DMS153 (cell line): ENCODE measurements around the gene APLNR.

Experiments
- DNase-seq: peaks from one replicate; lab custom pipeline; 2025; lab: John Stamatoyannopoulos, UW

Gene APLNR

GRCh38 chr11:57251491-57252104 lies 14.5 kb upstream of the APLNR start:
- DNase-seq = no peak

GRCh38 chr11:57251037-57251436 lies 14.0 kb upstream of the APLNR start:
- no peak for DNase-seq

- no peak for DNase-seq
Observed at GRCh38 chr11:57249384-57250319, 12.6 kb upstream of the APLNR start.

GRCh38 chr11:57248780-57249383 lies 11.8 kb upstream of the APLNR start:
- peak; percentile 35 for DNase-seq

- no peak for DNase-seq
Observed at GRCh38 chr11:57244911-57245310, 7.9 kb upstream of the APLNR start.

GRCh38 chr11:57241353-57241972 lies 4.4 kb upstream of the APLNR start:
- DNase-seq = no peak

GRCh38 chr11:57240757-57241156 lies 3.7 kb upstream of the APLNR start:
- no peak for DNase-seq

- no peak for DNase-seq
Observed at GRCh38 chr11:57240007-57240406, 3.0 kb upstream of the APLNR start.

- DNase-seq = no peak
Observed at GRCh38 chr11:57239348-57239747, 2.3 kb upstream of the APLNR start.

GRCh38 chr11:57235761-57236703 lies 1.0 kb downstream of the APLNR start:
- DNase-seq = no peak

- no peak for DNase-seq
Observed at GRCh38 chr11:57233702-57234101, 3.3 kb downstream of the APLNR start.

GRCh38 chr11:57231539-57232253 lies 5.4 kb downstream of the APLNR start:
- DNase-seq = no peak

- DNase-seq = no peak
Observed at GRCh38 chr11:57230791-57231538, 6.1 kb downstream of the APLNR start.

GRCh38 chr11:57230316-57230715 lies 6.7 kb downstream of the APLNR start:
- DNase-seq = no peak

GRCh38 chr11:57228600-57228999 lies 8.4 kb downstream of the APLNR start:
- DNase-seq = no peak

- DNase-seq = no peak
Observed at GRCh38 chr11:57224537-57224936, 12.5 kb downstream of the APLNR start.

- DNase-seq = no peak
Observed at GRCh38 chr11:57224128-57224527, 12.9 kb downstream of the APLNR start.

GRCh38 chr11:57223601-57224000 lies 13.4 kb downstream of the APLNR start:
- no peak for DNase-seq

- no peak for DNase-seq
Observed at GRCh38 chr11:57222239-57222638, 14.8 kb downstream of the APLNR start.

GRCh38 chr11:57219021-57219627 lies 17.9 kb downstream of the APLNR start:
- no peak for DNase-seq
